HEK293 (cell line): ENCODE results near the gene SUGP2.

Experiments
- CTCF ChIA-PET: fragments of 350-600 bp; formaldehyde crosslinking; extraction: SDS; loops from one replicate; lab custom pipeline; 2021; ENCODE audit warnings: antibody characterized with exemption; lab: Yijun Ruan, JAX
- POLR2A ChIA-PET: fragments of 300-600 bp; formaldehyde crosslinking; extraction: SDS; loops from one replicate; lab custom pipeline; 2020; ENCODE audit warnings: antibody characterized with exemption, inconsistent platforms; lab: Yijun Ruan, JAX
- H3K27ac ChIP-seq: fragments of 200-500 bp; sonication (Bioruptor generic); 2 replicates; pipeline ENCODE4 v1.5.1; 2014; ENCODE audit warnings: low read depth, low read length, control low read depth, inconsistent platforms; ENCODE audit errors: extremely low read depth
- H3K36me3 ChIP-seq, 2 experiments: fragments of 200-500 bp in 1 of 2; sonication (Bioruptor generic) in 1 of 2; 1 replicate in 1 of 2; 2 replicates in 1 of 2; pipeline ENCODE4 v1.5.1; 2014 to 2017; ENCODE audit warnings: inconsistent platforms in 2 of 2, low read length in 2 of 2; ENCODE audit not compliant: control insufficient read depth in 2 of 2, insufficient read depth in 1 of 2
- H3K4me1 ChIP-seq: fragments of 200-500 bp; sonication (Bioruptor generic); 2 replicates; pipeline ENCODE4 v1.5.1; 2014; ENCODE audit warnings: mild to moderate bottlenecking, low read length, inconsistent platforms; ENCODE audit not compliant: control insufficient read depth, insufficient read depth
- H3K4me3 ChIP-seq: 2 replicates; pipeline ENCODE4 v1.5.1; 2011; ENCODE audit warnings: low read depth, mild to moderate bottlenecking, control low read depth, low read length, moderate library complexity
- H3K9me3 ChIP-seq: fragments of 200-500 bp; sonication (Bioruptor generic); 2 replicates; pipeline ENCODE4 v1.5.1; 2014; ENCODE audit warnings: low read depth, low read length, inconsistent platforms; ENCODE audit not compliant: control insufficient read depth, insufficient read depth
- BCL11B ChIP-seq: fragments of 450-650 bp; formaldehyde crosslinking; IDR thresholded peaks from 2 replicates; pipeline ENCODE4 v1.5.1; 2016; ENCODE audit warnings: low read depth, missing biosample characterization, missing genetic modification characterization
- IKZF3 ChIP-seq: fragments of 450-650 bp; IDR thresholded peaks from 2 replicates; pipeline ENCODE4 v1.5.0; 2018; ENCODE audit warnings: missing biosample characterization, mild to moderate bottlenecking, missing genetic modification characterization, moderate library complexity
- MZF1 ChIP-seq: fragments of 450-650 bp; formaldehyde crosslinking; IDR thresholded peaks from 2 replicates; pipeline ENCODE4 v1.5.1; 2017; ENCODE audit warnings: missing biosample characterization, missing genetic modification characterization, borderline replicate concordance
- ZBTB1 ChIP-seq: fragments of 450-650 bp; formaldehyde crosslinking; IDR thresholded peaks from 2 replicates; pipeline ENCODE4 v1.5.1; 2016; ENCODE audit warnings: missing biosample characterization, missing genetic modification characterization
- ZBTB10 ChIP-seq: fragments of 450-650 bp; formaldehyde crosslinking; IDR thresholded peaks from 2 replicates; pipeline ENCODE4 v1.5.1; 2016; ENCODE audit warnings: missing biosample characterization, missing genetic modification characterization
- ZBTB48 ChIP-seq: fragments of 450-650 bp; formaldehyde crosslinking; IDR thresholded peaks from 2 replicates; pipeline ENCODE4 v1.5.1; 2016; ENCODE audit warnings: missing biosample characterization, missing genetic modification characterization
- ZFP37 ChIP-seq: fragments of 450-650 bp; formaldehyde crosslinking; IDR thresholded peaks from 2 replicates; pipeline ENCODE4 v1.5.1; 2016; ENCODE audit warnings: missing biosample characterization, missing genetic modification characterization
- ZNF138 ChIP-seq: fragments of 450-650 bp; formaldehyde crosslinking; IDR thresholded peaks from 2 replicates; pipeline ENCODE4 v1.5.1; 2016; ENCODE audit warnings: missing biosample characterization, missing genetic modification characterization, borderline replicate concordance
- ZNF2 ChIP-seq: fragments of 450-650 bp; formaldehyde crosslinking; IDR thresholded peaks from 2 replicates; pipeline ENCODE4 v1.5.1; 2016; ENCODE audit warnings: missing biosample characterization, missing genetic modification characterization
- ZNF239 ChIP-seq: fragments of 450-650 bp; formaldehyde crosslinking; IDR thresholded peaks from 2 replicates; pipeline ENCODE4 v1.5.1; 2016; ENCODE audit warnings: missing biosample characterization, missing genetic modification characterization
- ZNF324 ChIP-seq: fragments of 450-650 bp; formaldehyde crosslinking; IDR thresholded peaks from 2 replicates; pipeline ENCODE4 v1.5.1; 2016; ENCODE audit warnings: missing biosample characterization, missing genetic modification characterization
- ZNF473 ChIP-seq: fragments of 450-650 bp; formaldehyde crosslinking; IDR thresholded peaks from 2 replicates; pipeline ENCODE4 v1.5.1; 2017; ENCODE audit warnings: missing biosample characterization, missing genetic modification characterization
- ZNF639 ChIP-seq: fragments of 450-650 bp; formaldehyde crosslinking; IDR thresholded peaks from 2 replicates; pipeline ENCODE4 v1.5.1; 2016; ENCODE audit warnings: missing biosample characterization, missing genetic modification characterization
- ZNF645 ChIP-seq: fragments of 450-650 bp; formaldehyde crosslinking; IDR thresholded peaks from 2 replicates; pipeline ENCODE4; 2016; ENCODE audit warnings: missing biosample characterization, missing genetic modification characterization
- ZSCAN23 ChIP-seq: fragments of 450-650 bp; formaldehyde crosslinking; IDR thresholded peaks from 2 replicates; pipeline ENCODE4 v1.5.1; 2016; ENCODE audit warnings: missing biosample characterization, missing genetic modification characterization

SUGP2 gene

GRCh38 chr19:19056636-19057275 is 23.4 kb upstream of the SUGP2 start (continued):
- TF ChIP-seq ZNF239 (tag by site-specific recombination) = no peak

GRCh38 chr19:19055701-19056100 is 22.4 kb upstream of the SUGP2 start:
- ChIA-PET CTCF (interaction anchor here (0.7 to 1.7 kb wide), 5 partner anchors 13 to 803 kb away, joined by 4 to 12 read pairs (median 4); no protein-coding TSS in a partner anchor), POLR2A (interaction anchor here (0.6 kb wide), 1 partner anchor 60 kb away, joined by 4 read pairs; no protein-coding TSS in a partner anchor)
- Histone ChIP-seq H3K4me3 (no peak overlapping the region), H3K4me1 (no peaks in the 10 kb centered on the region), H3K27ac (no peak overlapping the region), H3K9me3 (no peaks in the 10 kb centered on the region), H3K36me3 (peaks cover 0 to 80% of the 10 kb centered on the region in 2 experiments; a peak in 2 of 3 replicates)
- no peak for TF ChIP-seq ZFP37 (tag by site-specific recombination)
- TF ChIP-seq ZNF2 (tag by site-specific recombination) = no peak
- TF ChIP-seq ZNF473 (tag by site-specific recombination) = no peak
- no peak for TF ChIP-seq IKZF3 (tag by site-specific recombination)
- TF ChIP-seq ZNF324 (tag by site-specific recombination) = no peak
- TF ChIP-seq ZBTB1 (tag by site-specific recombination) = no peak
- TF ChIP-seq ZNF639 (tag by site-specific recombination) = no peak
- no peak for TF ChIP-seq MZF1 (tag by site-specific recombination)
- TF ChIP-seq ZSCAN23 = no peak
- no peak for TF ChIP-seq ZBTB48 (tag by site-specific recombination)

GRCh38 chr19:19054939-19055440 is 21.7 kb upstream of the SUGP2 start:
- Histone ChIP-seq H3K9me3 (no peaks in the 10 kb centered on the region), H3K4me3 (no peak overlapping the region), H3K27ac (no peak overlapping the region), H3K36me3 (peaks cover 0 to 86% of the 10 kb centered on the region in 2 experiments; a peak in 2 of 3 replicates), H3K4me1 (no peaks in the 10 kb centered on the region)
- CTCF ChIA-PET = interaction anchor here (0.7 to 1.7 kb wide), 6 partner anchors 8 to 120 kb away, joined by 3 to 12 read pairs (median 6); no protein-coding TSS in a partner anchor
- POLR2A ChIA-PET = no interaction called here
- TF ChIP-seq ZNF645 (tag by site-specific recombination) (no peak), BCL11B (no peak), ZBTB10 (no peak), ZNF138 (tag by site-specific recombination) (no peak)
